GM19372 (cell line): ENCODE results near the gene MYH6.
"Not testable (repeated sequence)": the region's sequence is repeated elsewhere in the genome, so short reads cannot be mapped to it uniquely, and the experiment has no call there.

Experiments used
- ATAC-seq: cut with Tn5 transposase; IDR thresholded peaks from one replicate; pipeline ENCODE4 v1.9.1; 2021; ENCODE audit warnings: mild to moderate bottlenecking, low read depth, moderate library complexity; ENCODE audit not compliant: unreplicated experiment

MYH6 gene

GRCh38 chr14:23436327-23437132 is 28.5 kb upstream of the MYH6 start:
- no peak for ATAC-seq

DNA sequence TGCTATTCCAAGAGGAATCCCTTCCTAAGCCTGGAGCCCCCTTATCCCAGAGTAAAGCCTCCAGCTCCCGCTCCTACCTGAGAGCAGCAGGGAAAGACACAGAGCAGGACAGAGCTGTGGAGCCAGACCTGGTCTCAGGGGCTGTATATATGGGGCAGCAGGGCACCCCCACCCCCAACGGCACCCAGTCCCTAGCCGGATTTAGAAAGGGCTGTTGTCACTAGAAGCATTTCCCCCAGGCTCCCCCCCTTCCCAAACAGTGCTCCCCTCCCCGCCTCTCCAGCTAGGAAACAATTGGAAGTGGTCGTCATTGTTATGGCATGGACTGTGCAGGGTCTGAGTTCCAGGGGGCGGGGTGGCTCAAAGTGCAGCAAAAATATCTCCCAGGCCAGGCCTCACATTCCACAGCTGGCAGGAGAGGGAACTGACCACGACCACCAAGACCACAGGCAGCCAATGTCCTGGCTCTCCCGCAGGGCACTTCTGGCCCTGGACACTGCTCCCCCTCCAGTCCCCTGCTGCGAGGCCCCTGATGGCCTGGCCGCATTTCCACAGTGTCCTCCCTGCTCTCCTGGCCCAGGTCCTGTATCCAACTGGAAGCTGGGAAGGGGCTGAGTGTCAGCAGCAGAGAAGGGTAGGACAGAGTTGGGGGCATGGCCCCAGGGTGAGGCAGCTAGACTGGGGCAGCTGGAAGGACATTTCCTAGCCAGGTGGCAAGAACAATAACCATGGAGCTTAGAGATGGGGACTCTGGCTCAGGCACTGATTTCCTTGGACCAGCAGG is 27.7 kb upstream of the MYH6 start, which contains the start of gene MYH7:
Gene MYH7 (minus strand): TSS at position 118 of the 784 bp plus-strand sequence. CDS start 1,928 bp downstream, outside the sequence.
- no peak for ATAC-seq

DNA sequence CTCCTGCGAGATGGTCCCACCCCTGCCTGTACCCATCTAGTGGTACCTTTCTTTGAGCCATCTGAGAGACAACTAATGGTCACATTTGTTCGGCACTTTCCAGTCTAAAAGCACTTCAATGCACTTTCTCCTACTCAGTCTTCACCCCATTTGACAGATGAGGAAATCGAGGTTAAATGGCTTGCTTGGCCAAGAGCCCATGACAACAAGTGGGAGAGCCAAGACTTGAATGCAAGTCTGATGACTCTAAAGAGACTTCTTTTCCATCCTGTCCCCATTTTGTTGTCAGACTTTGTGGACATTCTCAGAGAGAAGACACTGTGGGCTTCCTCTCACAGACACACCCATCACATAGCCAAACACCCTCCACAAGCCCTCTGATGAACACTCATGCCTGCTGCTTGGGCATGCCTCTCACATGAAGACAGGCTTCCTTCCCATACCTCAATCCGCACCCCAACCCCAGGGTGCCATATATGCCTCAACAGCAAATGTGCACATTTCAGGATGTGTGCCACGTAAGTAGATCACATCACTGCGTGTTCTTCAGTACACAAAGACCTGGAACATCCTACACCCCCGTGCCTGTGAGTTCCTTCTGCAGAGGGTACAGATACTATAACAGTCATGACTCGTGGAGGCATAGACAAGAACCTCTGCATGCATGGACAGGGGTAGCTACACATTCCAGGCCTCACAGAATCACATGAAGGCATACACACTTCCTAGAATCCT is 26.6 kb upstream of the MYH6 start:
- no peak for ATAC-seq

DNA sequence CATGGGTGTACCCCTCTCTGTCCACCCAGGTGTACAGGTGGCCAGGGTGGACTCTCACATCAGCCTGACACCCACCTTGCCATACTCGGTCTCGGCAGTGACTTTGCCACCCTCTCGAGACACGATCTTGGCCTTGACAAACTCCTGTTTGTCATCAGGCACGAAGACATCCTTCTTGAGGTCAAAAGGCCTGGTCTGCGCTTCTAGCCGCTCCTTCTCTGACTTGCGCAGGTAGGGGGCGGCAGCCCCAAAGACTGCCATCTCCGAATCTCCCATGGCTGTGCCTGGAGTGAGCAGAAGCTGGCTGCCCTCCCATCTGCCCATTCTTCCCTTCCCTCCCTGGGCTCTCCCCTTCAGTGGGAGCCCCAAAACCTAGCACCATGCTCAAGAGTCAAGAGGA is 25.4 kb upstream of the MYH6 start:
- no peak for ATAC-seq

GRCh38 chr14:23432946-23433345 is 24.9 kb upstream of the MYH6 start:
- ATAC-seq = no peak

DNA sequence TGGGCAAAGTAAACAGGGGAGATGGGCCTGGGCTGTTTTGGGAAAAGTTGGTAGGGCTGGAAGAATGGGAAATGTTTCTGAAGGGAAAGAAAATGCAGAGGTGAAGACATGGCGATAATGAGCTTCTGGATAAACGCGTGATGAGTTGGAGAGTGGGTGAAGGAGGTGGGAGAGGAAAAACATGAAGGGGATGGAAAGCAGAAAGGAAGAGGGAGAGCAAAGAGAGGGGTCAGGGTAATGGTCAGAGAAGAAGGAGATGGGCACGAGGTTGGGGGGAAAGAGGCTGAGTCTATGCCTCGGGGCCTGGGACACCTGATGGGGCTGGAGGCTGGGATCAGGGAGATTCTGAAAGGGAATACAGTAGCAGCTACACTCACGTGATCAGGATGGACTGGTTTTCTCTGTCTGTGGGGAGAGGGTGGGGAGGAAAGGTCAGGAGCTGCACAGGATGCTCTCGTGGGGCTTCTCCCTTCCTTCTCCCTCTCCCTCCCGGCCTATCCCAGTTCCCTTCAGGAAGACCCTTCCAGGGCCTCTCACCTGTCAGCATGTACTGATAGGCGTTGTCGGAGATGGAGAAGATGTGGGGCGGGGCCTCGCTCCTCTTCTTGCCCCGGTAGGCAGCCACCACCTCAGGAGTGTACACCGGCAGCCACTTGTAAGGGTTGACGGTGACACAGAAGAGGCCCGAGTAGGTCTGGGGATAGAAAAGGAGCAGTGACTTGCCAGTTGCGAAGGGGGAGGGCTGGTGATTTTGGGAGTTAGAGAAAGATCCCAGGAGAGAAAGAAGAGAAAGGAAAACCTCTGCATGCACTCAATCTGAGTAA is 24.2 kb upstream of the MYH6 start:
- ATAC-seq = no peak

DNA sequence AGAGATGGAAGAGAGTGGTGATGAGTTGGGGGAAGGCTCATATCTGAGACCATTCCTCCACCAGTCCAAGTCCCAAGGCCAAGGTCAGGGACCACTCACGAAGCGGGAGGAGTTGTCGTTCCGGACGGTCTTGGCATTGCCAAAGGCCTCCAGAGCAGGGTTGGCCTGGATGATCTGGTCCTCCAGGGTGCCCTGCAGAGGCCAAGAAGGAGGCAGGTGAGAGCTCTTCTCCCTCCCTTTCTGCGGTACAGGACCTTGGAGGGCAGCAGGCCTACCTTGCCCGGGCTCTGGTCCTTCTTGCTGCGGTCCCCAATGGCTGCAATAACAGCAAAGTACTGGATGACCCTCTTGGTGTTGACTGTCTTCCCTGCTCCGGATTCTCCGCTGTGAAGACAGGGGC is 23.4 kb upstream of the MYH6 start:
- no peak for ATAC-seq

DNA sequence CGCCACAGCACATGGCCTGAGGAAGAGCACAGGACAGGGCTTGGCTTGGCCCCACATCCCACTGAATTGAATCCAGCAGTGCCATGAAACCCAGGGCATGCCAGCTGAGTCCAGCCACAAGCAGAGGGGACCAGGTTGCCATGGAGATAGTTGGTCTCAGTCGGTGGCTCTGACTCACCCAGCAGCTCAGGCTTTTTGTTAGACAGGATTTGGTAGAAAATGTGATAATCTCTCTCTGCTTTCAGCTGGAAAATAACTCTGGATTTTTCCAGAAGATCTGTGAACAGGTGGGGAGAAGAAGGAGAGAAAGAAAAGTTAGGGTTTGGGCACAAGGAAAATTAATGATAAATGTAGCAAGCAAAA is 22.6 kb upstream of the MYH6 start:
- ATAC-seq = no peak

GRCh38 chr14:23430016-23430722 is 22.1 kb upstream of the MYH6 start:
- no peak for ATAC-seq

DNA sequence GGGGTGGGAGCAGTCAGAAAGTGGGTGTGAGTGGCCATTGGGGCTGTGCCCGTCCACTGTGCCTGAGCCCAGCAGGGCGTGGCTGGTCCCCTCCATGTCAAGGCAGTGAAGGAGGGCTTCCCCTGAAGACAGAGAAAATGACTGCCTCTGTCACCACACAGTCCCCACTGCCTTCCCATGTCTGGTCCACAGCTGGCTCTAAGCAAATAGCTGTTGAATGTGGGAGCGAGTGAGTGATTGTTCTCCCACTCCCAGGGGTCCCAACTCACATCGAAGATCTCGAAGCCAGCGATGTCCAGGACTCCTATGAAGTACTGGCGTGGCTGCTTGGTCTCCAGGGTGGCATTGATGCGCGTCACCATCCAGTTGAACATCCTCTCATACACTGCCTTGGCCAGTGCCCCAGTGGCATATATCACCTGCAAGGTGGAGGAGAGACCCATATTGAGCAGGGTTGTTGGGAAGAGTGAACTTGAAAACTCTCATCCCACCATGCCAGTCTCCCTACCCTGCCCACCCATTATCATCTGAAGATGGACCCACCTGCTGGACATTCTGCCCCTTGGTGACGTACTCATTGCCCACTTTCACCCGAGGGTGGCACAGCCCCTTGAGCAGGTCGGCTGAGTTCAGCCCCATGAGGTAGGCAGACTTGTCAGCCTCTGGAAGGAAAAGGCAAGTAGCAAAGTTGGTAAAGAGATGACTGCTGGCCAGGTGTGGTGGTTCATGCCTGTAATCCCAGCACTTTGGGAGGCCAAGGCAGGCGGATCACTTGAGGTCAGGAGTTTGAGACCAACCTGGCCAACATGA is 20.8 kb upstream of the MYH6 start:
- no peak for ATAC-seq

DNA sequence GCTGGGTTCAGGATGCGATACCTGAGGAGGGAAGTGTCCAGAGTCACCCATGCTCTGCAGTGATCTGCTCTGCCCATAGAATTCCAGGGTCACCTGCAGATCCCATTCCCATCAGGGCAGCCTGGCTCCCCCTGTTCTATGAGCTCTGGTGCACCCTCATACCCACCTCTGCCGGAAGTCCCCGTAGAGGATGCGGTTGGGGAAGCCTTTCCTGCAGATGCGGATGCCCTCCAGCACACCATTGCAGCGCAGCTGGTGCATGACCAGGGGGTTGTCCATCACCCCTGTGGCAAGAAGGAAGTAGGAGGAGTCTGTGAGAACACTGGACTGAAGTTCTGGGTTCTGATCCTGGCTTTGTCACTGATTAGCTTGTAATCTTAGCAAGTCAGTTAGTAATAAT is 17.7 kb upstream of the MYH6 start:
- not testable (repeated sequence) for ATAC-seq

DNA sequence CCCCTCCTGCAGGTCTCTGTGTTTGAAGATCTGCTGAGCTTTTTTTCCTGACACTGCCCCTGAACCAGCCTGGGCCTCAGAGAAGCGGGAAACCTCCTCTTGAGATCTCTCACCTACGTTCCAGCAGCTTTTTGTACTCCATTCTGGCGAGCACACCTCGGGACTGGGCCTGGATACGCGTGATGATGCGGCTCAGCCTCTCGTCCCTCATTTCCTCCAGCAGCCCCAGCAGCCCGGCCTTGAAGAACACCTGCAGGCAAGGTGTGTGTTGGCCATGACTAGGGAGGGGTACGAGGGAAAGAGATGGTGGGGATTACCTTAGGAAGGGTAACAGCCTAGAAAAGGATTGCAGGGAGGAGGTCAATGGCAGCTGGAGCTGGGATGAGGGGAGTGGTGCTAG is 17.1 kb upstream of the MYH6 start:
- ATAC-seq = no peak

DNA sequence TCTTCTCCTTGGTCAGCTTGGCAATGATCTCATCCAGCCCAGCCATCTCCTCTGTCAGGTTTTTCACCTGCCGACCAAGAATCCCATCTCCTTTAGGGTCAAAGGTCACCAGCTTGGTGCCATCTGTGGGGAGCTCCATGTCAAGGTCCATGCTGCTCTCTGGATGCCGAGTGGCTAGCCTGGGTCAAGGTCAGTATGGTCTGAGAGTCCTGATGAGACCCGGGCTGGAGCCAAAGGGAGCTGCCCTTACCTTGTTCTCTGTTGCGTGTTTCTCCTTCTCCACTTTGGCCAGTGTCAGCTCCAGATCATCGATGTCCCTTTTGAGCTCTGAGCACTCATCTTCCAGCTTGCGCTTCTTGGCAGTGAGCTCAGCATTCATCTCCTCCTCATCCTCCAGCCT is 15.6 kb upstream of the MYH6 start:
- no peak for ATAC-seq

DNA sequence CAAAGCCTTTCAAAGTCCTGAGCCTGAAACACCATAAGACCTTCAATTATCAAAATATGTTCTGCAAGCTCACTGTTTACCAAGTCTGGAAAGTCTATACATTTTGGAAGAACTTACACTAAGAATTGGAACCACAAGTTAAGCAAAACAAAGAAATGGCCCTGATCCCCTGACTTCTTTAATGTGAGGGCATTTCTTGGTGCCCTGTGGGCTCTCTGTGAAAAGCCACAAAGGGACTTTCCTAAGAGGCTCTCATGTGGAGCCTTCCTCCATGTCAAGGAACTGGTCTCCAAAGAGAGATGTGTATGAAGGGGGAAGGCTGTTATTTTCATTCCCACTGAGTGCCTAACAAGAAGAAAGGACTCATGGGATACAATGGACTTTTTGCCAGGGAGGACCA is 13.5 kb upstream of the MYH6 start:
- ATAC-seq = no peak

DNA sequence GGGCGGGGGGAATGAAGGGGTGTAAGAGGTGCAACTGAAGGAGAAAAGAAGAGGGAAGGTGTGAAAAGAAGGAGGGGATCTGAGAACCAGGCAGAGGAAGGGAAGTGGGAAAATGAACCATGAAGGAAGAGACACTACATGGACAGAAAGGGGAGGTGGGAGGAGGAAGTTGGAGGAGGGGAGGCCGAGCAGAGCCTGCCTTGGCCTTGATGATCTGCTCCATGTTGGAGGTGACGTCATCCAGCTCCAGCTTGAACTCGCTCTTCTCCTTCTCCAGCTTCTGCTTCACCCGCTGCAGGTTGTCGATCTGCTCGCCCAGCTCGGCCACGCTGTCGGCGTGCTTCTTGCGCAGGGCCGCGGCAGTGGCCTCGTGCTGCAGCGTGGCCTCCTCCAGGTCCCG is 11.6 kb upstream of the MYH6 start:
- not testable (repeated sequence) for ATAC-seq

DNA sequence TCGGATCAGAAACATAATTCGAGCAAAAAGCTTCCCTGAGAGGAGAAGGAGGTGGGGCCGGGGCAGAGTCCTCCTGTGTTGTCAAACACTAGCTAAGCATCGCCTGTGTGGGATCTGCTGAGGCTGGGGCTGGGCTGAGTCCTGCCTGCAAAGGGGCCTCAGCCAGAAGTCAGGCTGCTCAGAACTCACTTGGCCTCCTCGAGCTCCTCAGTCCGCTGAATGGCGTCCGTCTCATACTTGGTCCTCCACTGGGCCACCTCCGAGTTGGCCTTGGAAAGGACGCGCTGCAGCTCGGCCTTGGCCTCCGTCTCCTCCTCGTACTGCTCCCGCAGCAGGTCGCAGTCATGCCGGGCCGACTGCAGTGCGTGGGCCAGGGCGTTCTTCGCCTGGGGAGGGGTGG is 9.9 kb upstream of the MYH6 start:
- ATAC-seq = no peak

GRCh38 chr14:23417269-23417668 is 9.2 kb upstream of the MYH6 start:
- ATAC-seq = not testable (repeated sequence)

- ATAC-seq = no peak
Observed at GRCh38 chr14:23416801-23417200, 8.7 kb upstream of the MYH6 start.
